ENCODE measurements around the gene WDR18.

WDR18 gene

GRCh38 chr19:1025960-1026782 is 42.0 kb downstream of the WDR18 start, which contains the start of gene CNN2:
Gene CNN2 (plus strand): TSS chr19:1026608. CDS start chr19:1026662, 54 bp downstream.
- DNase-seq = peak; percentile 73

- peak; percentile 34 for DNase-seq
These were observed 42.9 kb downstream of the WDR18 start for GRCh38 chr19:1026783-1027649.

- no peak for DNase-seq
These were observed 43.5 kb downstream of the WDR18 start for GRCh38 chr19:1027650-1028061.

GRCh38 chr19:1028062-1028926 is 44.1 kb downstream of the WDR18 start:
- DNase-seq = peak; percentile 43

- DNase-seq = no peak
These were observed 48.2 kb downstream of the WDR18 start for GRCh38 chr19:1032264-1032867.

- DNase-seq = no peak
These were observed 52.0 kb downstream of the WDR18 start for GRCh38 chr19:1035998-1036621.

- DNase-seq = no peak
These were observed 53.5 kb downstream of the WDR18 start for GRCh38 chr19:1037621-1038064.

- DNase-seq = no peak
These were observed 55.0 kb downstream of the WDR18 start for GRCh38 chr19:1038978-1039645.

GRCh38 chr19:1039646-1040475 is 55.7 kb downstream of the WDR18 start, which contains the start of gene ABCA7:
Gene ABCA7 (plus strand): TSS chr19:1040107. CDS start chr19:1041362, 1,255 bp downstream.
- DNase-seq = peak; percentile 100

- DNase-seq = peak; percentile 92
These were observed 56.5 kb downstream of the WDR18 start for GRCh38 chr19:1040476-1041271.

- DNase-seq = no peak
These were observed 57.2 kb downstream of the WDR18 start for GRCh38 chr19:1041272-1041834.

GRCh38 chr19:1041835-1042685 is 57.9 kb downstream of the WDR18 start:
- no peak for DNase-seq

GRCh38 chr19:1042689-1043511 is 58.8 kb downstream of the WDR18 start:
- DNase-seq = no peak

Data from stimulated activated CD4-positive, alpha-beta T cell treated with anti-CD3 and anti-CD28 coated beads, Interleukin-4, amount 100 ng/mL, for 24 hours (primary cell).